Glutamatergic neuron (in vitro differentiated cells): ENCODE data around the gene FAM161A. TPM values are rescaled to one million over a fixed set of nuclear protein-coding genes. Genes with fewer than 3 reads are reported as not detected.
"Not testable (repeated sequence)": the region's sequence is repeated elsewhere in the genome, so short reads cannot be mapped to it uniquely, and the experiment has no call there.

Source experiments
- DNase-seq: peaks from one replicate; pipeline ENCODE4 v3.0.0; 2022
- H3K27ac Mint-ChIP-seq: one replicate; pipeline ENCODE4 v1.8.0; 2020; ENCODE audit warnings: mild to moderate bottlenecking, mixed read lengths, inconsistent platforms; ENCODE audit not compliant: unreplicated experiment
- H3K27me3 Mint-ChIP-seq: one replicate; pipeline ENCODE4 v1.8.0; 2020; ENCODE audit warnings: mild to moderate bottlenecking, moderate library complexity, mixed read lengths, inconsistent platforms; ENCODE audit not compliant: unreplicated experiment
- H3K36me3 Mint-ChIP-seq: one replicate; pipeline ENCODE4 v1.8.0; 2020; ENCODE audit warnings: mild to moderate bottlenecking, mixed read lengths, inconsistent platforms; ENCODE audit not compliant: unreplicated experiment
- H3K4me1 Mint-ChIP-seq: one replicate; pipeline ENCODE4 v1.8.0; 2020; ENCODE audit warnings: mild to moderate bottlenecking, low read depth, mixed read lengths, inconsistent platforms; ENCODE audit not compliant: unreplicated experiment
- H3K4me3 Mint-ChIP-seq: one replicate; pipeline ENCODE4 v1.8.0; 2020; ENCODE audit warnings: mild to moderate bottlenecking, mixed read lengths, inconsistent platforms; ENCODE audit not compliant: unreplicated experiment
- H3K9me3 Mint-ChIP-seq: one replicate; pipeline ENCODE4 v1.8.0; 2020; ENCODE audit warnings: mild to moderate bottlenecking, moderate library complexity, mixed read lengths, inconsistent platforms; ENCODE audit not compliant: unreplicated experiment
- CTCF ChIP-seq: fragments of 200-600 bp; sonication (generic); IDR thresholded peaks from one replicate; pipeline ENCODE4 v1.5.0; 2021; ENCODE audit not compliant: partially characterized antibody, unreplicated experiment
- total RNA-seq: library from RNA; stranded (reverse); fragmentation: NEBNext Ultra II Directional; extraction: Animal tissue kit (Norgen Biotek cat#: 25700); gene quantifications from one replicate; pipeline ENCODE4 v1.2.1, GENCODE V29; 2021; ENCODE audit not compliant: unreplicated experiment

FAM161A gene
- total RNA-seq, 1 donor from 2014 or later = 13.4 TPM

GRCh38 chr2:61807036-61807757 lies 46.7 kb downstream of the FAM161A start:
- peaks cover 2% of the 10 kb centered on the region for H3K9me3 Mint-ChIP-seq
- no peak for TF ChIP-seq CTCF
- no peak for DNase-seq
- H3K36me3 Mint-ChIP-seq = no peaks in the 10 kb centered on the region
- H3K4me1 Mint-ChIP-seq = no peaks in the 10 kb centered on the region
- H3K27ac Mint-ChIP-seq = no peak overlapping the region
- peaks cover 3% of the 10 kb centered on the region for H3K27me3 Mint-ChIP-seq
- H3K4me3 Mint-ChIP-seq = no peak overlapping the region

- Mint-ChIP-seq H3K4me1 (no peaks in the 10 kb centered on the region), H3K36me3 (no peaks in the 10 kb centered on the region), H3K9me3 (peaks cover 2% of the 10 kb centered on the region), H3K27me3 (peaks cover 2% of the 10 kb centered on the region), H3K4me3 (no peak overlapping the region), H3K27ac (no peak overlapping the region)
- TF ChIP-seq CTCF = no peak
- no peak for DNase-seq
Observed at GRCh38 chr2:61802548-61802947, 51.3 kb downstream of the FAM161A start.

DNA sequence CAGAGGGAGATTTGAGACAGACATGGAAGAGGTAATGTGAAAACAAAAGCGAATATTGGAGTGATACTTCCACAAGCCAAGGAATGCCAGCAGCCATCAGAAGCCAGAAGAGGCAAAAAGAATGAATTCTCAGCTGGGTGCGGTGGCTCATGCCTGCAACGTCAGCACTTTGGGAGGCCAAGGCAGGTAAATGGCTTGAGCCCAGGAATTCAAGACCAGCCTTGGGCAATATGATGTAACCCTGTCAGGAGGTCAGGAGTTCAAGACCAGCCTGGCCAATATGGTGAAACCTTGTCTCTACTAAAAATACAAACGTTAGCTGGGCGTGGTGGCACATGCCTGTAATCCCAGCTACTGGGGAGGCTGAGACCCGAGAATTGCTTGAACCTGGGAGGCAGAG lies 54.8 kb downstream of the FAM161A start:
- no peaks in the 10 kb centered on the region for H3K9me3 Mint-ChIP-seq
- H3K4me3 Mint-ChIP-seq = no peak overlapping the region
- peaks cover 5% of the 10 kb centered on the region for H3K27me3 Mint-ChIP-seq
- no peaks in the 10 kb centered on the region for H3K4me1 Mint-ChIP-seq
- H3K27ac Mint-ChIP-seq = no peak overlapping the region
- TF ChIP-seq CTCF = no peak
- no peaks in the 10 kb centered on the region for H3K36me3 Mint-ChIP-seq
- DNase-seq = no peak

GRCh38 chr2:61797446-61797845 lies 56.4 kb downstream of the FAM161A start:
- not testable (repeated sequence) for H3K27ac Mint-ChIP-seq, DNase-seq, H3K4me3 Mint-ChIP-seq, H3K27me3 Mint-ChIP-seq, H3K36me3 Mint-ChIP-seq, H3K9me3 Mint-ChIP-seq, H3K4me1 Mint-ChIP-seq

- Mint-ChIP-seq H3K4me3 (no peak overlapping the region), H3K36me3 (no peaks in the 10 kb centered on the region), H3K27ac (no peak overlapping the region), H3K4me1 (no peaks in the 10 kb centered on the region), H3K9me3 (no peaks in the 10 kb centered on the region), H3K27me3 (peaks cover 9% of the 10 kb centered on the region)
- no peak for TF ChIP-seq CTCF
- DNase-seq = no peak
Observed at GRCh38 chr2:61795408-61795807, 58.5 kb downstream of the FAM161A start.
